Uterus (tissue), 2 donors: ENCODE data around the gene SDC3.

Source experiments
- POLR2A ChIP-seq, 2 donors: fragments of 450-650 bp; IDR thresholded peaks; one replicate each; pipeline ENCODE4 v1.6.1; 2016; ENCODE audit warnings: antibody characterized with exemption in 2 of 2, mild to moderate bottlenecking in 1 of 2, moderate library complexity in 1 of 2
- TF ChIP-seq, protein P1 (sequence below), 4 experiments: fragments of 200-600 bp in 2 of 4; fragments of 450-650 bp in 2 of 4; sonication (generic) in 2 of 4; IDR thresholded peaks; one replicate each; pipeline ENCODE4 v1.5.1; 2016 to 2019; ENCODE audit warnings: antibody characterized with exemption in 4 of 4, mild to moderate bottlenecking in 2 of 4, moderate library complexity in 1 of 4

DNA sequence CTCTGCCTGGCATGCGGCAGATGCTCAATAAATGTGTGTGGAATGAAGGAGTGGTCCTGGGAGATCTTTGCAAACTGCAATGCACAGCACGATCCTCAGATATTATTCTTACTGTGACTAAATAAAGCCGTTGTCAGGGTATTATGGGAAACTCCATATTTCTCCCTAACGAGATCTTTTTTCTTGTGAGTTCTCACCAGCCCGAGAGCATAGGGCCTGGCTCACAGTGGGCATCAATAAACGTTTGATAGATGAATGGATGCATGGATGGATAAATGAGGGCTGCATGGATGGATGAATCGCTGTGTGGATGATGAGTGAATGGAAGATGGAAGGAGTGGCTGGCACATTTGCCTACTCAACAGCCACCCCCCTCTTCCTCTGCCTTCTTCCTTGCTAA lies 69.6 kb downstream of the SDC3 start:
- TF ChIP-seq, protein P1, sequence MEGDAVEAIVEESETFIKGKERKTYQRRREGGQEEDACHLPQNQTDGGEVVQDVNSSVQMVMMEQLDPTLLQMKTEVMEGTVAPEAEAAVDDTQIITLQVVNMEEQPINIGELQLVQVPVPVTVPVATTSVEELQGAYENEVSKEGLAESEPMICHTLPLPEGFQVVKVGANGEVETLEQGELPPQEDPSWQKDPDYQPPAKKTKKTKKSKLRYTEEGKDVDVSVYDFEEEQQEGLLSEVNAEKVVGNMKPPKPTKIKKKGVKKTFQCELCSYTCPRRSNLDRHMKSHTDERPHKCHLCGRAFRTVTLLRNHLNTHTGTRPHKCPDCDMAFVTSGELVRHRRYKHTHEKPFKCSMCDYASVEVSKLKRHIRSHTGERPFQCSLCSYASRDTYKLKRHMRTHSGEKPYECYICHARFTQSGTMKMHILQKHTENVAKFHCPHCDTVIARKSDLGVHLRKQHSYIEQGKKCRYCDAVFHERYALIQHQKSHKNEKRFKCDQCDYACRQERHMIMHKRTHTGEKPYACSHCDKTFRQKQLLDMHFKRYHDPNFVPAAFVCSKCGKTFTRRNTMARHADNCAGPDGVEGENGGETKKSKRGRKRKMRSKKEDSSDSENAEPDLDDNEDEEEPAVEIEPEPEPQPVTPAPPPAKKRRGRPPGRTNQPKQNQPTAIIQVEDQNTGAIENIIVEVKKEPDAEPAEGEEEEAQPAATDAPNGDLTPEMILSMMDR (IDR thresholded peaks at IDR 0.05): no peak
- TF ChIP-seq POLR2A (IDR thresholded peaks at IDR 0.05): no peak
